Lower leg skin (tissue), 4 donors: ENCODE data around the gene SIGLEC15. TPM values are rescaled to one million over a fixed set of nuclear protein-coding genes. Genes with fewer than 3 reads are reported as not detected.

Experiments
- DNase-seq, 2 donors: peaks; one replicate each; pipeline ENCODE4 v3.0.0-alpha.2; 2019; ENCODE audit warnings: low spot score in 2 of 2
- H3K4me3 ChIP-seq: fragments of 200-600 bp; sonication (generic); 2 replicates; pipeline ENCODE4 v1.5.1; 2017; ENCODE audit warnings: mild to moderate bottlenecking, low read depth; ENCODE audit not compliant: poor library complexity, severe bottlenecking
- CTCF ChIP-seq, 3 donors: fragments of 450-650 bp; IDR thresholded peaks; one replicate each; pipeline ENCODE4 v1.5.1; 2016; ENCODE audit warnings: antibody characterized with exemption in 3 of 3, mild to moderate bottlenecking in 3 of 3, moderate library complexity in 2 of 3
- POLR2A ChIP-seq, 2 donors: fragments of 450-650 bp; IDR thresholded peaks; one replicate each; pipeline ENCODE4 v1.6.1; 2016 to 2017; ENCODE audit warnings: antibody characterized with exemption in 2 of 2, mild to moderate bottlenecking in 1 of 2, moderate library complexity in 1 of 2
- WGBS, 2 donors: methylation state at CpG; one replicate each; pipeline ENCODE4 v1.1.5; 2018; 5-methylcytosine and 5-hydroxymethylcytosine counted together
- intact Hi-C: fragments of 100-400 bp; cut with DNase I; formaldehyde crosslinking; loops from one replicate; pipeline ENCODE4 v1.15.0; 2023; ENCODE audit warnings: low total_unique reads
- total RNA-seq, 4 donors: library from RNA; depleted of rRNA; stranded (reverse); fragments of >200 nt; gene quantifications; one replicate each; pipeline ENCODE4 v1.1.0, GENCODE V29; 2016

SIGLEC15 gene
- total RNA-seq, 4 donors from 2014 or later, result 0.27 to 1.9 (median 0.38) TPM; not detected in 1

GRCh38 chr18:45870419-45870818 lies 44.9 kb downstream of the SIGLEC15 start:
- intact Hi-C loops, result loop anchor here (10.0 kb wide), 2 partner anchors 156 to 186 kb away; no protein-coding TSS in a partner anchor
- no peak for DNase-seq
- TF ChIP-seq CTCF (IDR thresholded peaks at IDR 0.05) (no peak), POLR2A (IDR thresholded peaks at IDR 0.05) (no peak)
- H3K4me3 ChIP-seq, result no peak overlapping the region
- 93% methylated on average over 7 of the region's 7 CpGs for WGBS, 2 donors

GRCh38 chr18:45871431-45872084 lies 46.1 kb downstream of the SIGLEC15 start:
- WGBS, 2 donors, result 73 to 78% methylated on average over 5 of the region's 5 CpGs
- intact Hi-C loops, result loop anchor here (10.0 kb wide), 2 partner anchors 157 to 187 kb away; no protein-coding TSS in a partner anchor
- no peak for TF ChIP-seq CTCF (IDR thresholded peaks at IDR 0.05)
- TF ChIP-seq POLR2A (IDR thresholded peaks at IDR 0.05), result no peak
- H3K4me3 ChIP-seq, result no peak overlapping the region
- DNase-seq, result no peak

- H3K4me3 ChIP-seq, result no peak overlapping the region
- DNase-seq, result no peak
- intact Hi-C loops, result loop anchor here (10.0 kb wide), 2 partner anchors 160 to 190 kb away; no protein-coding TSS in a partner anchor
- TF ChIP-seq POLR2A (IDR thresholded peaks at IDR 0.05) (no peak), CTCF (IDR thresholded peaks at IDR 0.05) (no peak)
- 82 to 86% methylated on average over 5 of the region's 5 CpGs for WGBS, 2 donors
These were observed 49.2 kb downstream of the SIGLEC15 start for GRCh38 chr18:45874491-45875184.

GRCh38 chr18:45876161-45876560 lies 50.7 kb downstream of the SIGLEC15 start:
- H3K4me3 ChIP-seq, result no peak overlapping the region
- no peak for TF ChIP-seq CTCF (IDR thresholded peaks at IDR 0.05)
- no peak for TF ChIP-seq POLR2A (IDR thresholded peaks at IDR 0.05)
- 92 to 95% methylated on average over 3 of the region's 3 CpGs for WGBS, 2 donors
- intact Hi-C loops, result loop anchor here (10.0 kb wide), 2 partner anchors 161 to 191 kb away; no protein-coding TSS in a partner anchor
- DNase-seq, result no peak

GRCh38 chr18:45877403-45877802 lies 51.9 kb downstream of the SIGLEC15 start:
- H3K4me3 ChIP-seq, result no peak overlapping the region
- WGBS, 2 donors, result 98% methylated on average over 3 of the region's 3 CpGs
- intact Hi-C loops, result loop anchor here (10.0 kb wide), 2 partner anchors 163 to 193 kb away; no protein-coding TSS in a partner anchor
- DNase-seq, result no peak
- TF ChIP-seq CTCF (IDR thresholded peaks at IDR 0.05) (no peak), POLR2A (IDR thresholded peaks at IDR 0.05) (no peak)
